Measurements from ENCODE around the gene DOCK11.
"Not testable (repeated sequence)": the region's sequence is repeated elsewhere in the genome, so short reads cannot be mapped to it uniquely, and the experiment has no call there.

DOCK11 gene

GRCh38 chrX:118495061-118495921, at the start of gene DOCK11:
DOCK11 (plus strand) TSS chrX:118495815; CDS start chrX:118495972, 157 bp downstream.
- DNase-seq = peak; percentile 70

GRCh38 chrX:118448273-118448783, 47.3 kb upstream of the DOCK11 start:
- DNase-seq = no peak

DNA sequence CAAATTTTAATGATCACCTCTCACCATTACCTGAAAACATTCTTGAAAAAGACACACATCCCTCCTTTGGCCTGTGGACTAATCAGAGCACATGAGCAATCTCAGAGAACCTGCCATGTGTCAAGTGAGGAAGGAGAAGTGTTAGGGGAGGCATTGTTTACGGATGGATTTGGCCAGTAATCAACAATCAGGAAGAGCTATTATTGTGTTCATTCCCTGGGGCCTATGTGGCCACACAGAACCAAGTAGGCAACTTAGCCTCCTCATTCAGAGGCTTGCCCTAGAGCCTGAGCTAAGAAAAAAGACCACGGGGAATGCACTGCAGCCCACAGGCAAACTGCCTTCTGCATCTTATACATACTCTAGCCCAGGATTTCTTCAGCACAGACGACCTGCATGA, 40.6 kb upstream of the DOCK11 start:
- DNase-seq = no peak

DNA sequence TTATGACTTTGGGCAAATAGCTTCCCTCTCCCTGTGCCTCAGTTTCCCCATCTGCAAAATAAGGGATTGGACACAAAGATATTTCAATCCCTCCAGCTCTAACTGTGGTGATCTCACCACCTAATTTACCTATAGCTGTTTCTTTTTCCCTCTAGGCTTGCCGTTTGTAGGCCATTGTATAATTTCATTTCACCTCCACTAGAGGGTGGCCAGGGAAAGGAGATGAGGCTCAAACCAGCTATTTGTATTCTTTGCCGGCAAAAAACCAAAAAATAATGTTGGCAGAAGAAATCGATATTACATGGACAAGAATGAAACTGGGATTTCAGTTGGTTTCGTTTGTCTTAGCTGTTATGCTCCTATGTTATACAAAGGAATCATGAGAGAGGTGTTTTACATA, 36.1 kb upstream of the DOCK11 start:
- DNase-seq = no peak

DNA sequence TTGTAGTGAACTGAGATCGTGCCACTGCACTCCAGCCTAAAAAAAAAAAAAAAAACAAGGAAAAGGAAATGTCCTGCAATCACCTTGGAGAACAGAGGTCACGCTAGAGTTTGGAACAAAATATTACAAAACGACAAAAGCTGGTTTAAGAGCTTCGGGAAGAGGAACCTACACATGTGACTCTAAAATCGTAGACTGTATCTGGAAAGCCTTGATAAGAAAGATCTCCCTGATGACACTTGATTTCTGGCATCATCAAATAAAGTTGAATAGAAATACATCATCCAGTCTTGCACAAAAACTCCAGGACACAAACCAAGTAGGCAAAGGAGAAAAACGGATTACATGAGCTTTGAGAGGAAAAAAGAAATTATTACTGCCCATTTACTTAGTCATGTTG, 31.1 kb upstream of the DOCK11 start:
- DNase-seq = no peak

- DNase-seq = no peak
These were observed 27.5 kb upstream of the DOCK11 start for GRCh38 chrX:118468122-118468521.

- DNase-seq = not testable (repeated sequence)
These were observed 24.8 kb upstream of the DOCK11 start for GRCh38 chrX:118470721-118471347.

GRCh38 chrX:118474586-118474985, 21.0 kb upstream of the DOCK11 start:
- DNase-seq = no peak

DNA sequence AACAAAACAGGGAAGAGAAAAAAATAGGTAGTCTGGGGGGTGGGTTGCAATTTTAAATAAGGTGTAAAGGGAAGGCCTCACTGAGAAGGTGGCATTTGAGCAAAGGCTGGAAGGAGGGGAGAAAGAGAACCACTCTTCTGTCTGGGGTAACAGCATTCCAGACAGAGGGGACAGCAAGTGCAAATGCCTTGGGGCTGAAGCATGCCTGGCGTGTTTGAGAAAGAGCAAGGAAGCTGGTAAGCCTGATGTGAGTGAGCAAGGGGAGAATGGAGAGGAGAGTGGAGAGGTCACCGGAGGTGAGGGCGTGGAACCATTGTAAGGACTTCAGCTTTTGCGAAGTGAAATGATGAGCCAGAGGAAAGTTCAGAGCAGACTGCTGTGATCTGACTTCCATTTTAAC, 19.7 kb upstream of the DOCK11 start:
- DNase-seq = no peak

DNA sequence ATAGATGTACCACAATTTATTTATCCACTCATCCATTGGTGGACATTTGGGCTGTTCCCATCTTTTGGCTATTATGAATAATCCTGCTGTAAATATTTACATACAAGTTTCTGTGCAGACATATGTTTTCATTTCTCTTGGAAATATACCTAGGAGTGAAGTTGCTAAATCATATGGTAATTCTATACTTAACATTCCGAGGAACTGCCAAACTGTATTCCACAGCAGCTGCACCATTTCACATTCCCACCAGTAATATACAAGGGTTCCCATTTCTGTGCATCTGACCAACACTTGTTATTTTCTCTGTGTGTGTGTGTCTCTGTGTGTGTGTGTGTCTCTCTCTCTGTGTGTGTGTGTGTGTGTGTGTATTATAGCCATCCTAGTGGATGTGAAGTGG, 15.4 kb upstream of the DOCK11 start:
- no peak for DNase-seq

DNA sequence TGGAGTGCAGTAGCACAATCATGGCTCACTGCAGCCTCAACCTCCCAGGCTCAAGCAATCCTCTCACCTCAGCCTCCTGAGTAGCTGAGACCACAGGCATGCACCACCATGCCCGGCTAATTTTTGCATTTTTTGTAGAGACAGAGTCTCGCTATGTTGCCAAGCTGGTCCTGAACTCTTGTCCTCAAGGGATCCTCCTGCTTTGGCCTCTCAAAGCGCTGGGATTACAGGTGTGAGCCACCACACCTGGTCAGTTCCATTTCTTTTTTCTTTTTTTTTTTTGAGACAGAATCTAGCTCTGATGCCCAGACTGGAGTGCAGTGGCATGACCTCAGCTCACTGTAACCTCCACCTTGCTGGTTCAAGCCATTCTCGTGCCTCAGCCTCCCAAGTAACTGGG, 13.2 kb upstream of the DOCK11 start:
- DNase-seq = not testable (repeated sequence)

DNA sequence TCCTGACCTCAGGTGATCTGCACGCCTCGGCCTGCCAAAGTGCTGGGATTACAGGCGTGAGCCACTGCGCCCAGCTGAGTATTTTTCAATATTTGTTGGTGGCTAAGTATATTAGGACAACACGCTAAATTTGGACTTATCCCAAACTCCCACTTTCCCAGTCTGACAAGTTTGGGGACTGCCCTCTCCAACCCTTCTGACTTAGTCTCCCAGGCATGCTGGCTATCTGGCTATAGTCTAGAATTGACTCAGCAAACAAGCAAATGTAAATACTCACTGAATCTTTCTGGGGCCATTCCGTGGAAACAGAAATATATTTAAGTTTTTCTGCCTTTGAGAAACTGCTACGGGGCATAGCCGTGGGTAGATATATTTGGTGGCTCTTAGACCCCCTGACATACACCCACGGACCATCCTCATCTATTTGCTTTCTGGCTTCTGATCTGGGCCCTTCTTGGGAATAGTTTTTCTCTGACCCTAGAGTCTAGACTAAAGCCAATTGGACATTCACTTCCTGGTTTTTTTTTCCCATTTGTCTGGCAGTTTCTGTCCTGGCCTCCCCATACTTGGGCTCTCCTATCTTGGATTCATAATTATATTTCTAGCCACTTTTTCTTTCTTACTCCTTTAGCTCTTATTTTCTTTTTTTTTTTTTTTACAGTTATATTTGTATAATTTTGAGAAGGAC, 11.3 kb upstream of the DOCK11 start:
- DNase-seq = no peak

- DNase-seq = not testable (repeated sequence)
These were observed 8.9 kb upstream of the DOCK11 start for GRCh38 chrX:118486693-118487092.

DNA sequence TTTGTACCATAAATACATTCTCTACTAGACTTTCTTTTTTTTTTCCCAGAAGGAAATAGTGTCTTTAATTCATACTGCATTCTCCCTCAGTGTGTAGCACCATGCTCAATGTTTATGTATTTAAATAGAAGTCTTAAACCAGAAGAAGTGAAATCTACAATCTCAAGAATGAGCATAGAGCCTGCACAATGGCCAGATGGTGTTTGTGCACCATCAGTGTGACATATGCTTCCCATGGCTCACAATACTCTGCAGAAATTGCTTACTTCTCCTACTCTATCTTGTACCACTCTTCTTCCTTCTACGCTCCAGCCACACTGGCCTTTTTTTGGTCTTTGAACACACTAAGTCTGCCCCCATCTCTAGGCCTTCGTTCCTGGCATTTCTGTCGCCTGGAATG, 2.6 kb upstream of the DOCK11 start:
- no peak for DNase-seq

GRCh38 chrX:118493653-118494297, 1.8 kb upstream of the DOCK11 start:
- no peak for DNase-seq

GRCh38 chrX:118495958-118496762, 545 bp downstream of the DOCK11 start:
- peak; percentile 63 for DNase-seq

DNA sequence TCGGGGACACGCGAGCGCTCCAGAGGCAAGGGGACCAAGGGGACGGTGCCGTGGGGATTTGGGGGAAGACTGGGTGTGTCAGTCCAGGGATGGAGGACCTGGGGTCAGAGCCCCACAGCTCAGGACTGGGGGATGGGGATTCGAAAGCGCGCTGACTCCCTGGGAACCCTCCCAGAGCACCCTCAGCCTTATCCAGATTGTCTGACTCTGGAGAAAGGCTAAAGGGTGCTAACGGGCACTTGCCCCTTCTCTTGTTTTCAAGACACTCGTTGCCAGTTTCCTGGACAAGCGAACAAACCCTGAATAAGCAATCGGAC, 1.1 kb downstream of the DOCK11 start:
- DNase-seq = peak; percentile 7

DNA sequence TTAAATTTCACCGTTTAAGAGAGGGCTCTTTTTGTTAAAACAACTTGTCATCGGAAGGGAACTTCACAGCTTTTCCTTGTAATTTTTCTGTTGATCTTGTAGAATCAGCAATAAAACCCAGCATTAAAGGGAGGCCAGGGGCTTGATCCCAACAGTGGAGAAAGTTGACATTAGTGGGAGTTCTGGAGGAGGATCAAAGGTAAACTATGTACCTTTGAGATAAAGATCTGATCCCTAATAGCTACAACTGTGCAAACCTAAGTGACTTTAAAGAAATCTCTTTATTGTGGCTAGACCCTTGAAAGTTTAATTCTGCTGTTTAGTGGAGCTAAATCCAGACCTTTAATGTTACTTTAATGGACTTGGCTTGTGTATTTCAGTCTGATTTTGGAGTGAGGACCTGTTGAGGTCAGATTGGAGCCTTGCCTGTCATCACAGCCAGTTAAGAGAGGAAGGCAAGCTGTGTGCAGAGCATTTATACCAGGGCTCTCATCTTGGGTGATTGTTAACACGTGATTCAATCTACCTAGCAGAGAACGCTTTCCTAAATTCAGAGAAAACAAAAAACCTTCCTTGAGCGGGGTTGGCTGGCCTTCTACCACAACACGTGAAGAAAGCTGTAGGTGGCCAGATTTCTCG, 1.7 kb downstream of the DOCK11 start:
- no peak for DNase-seq

GRCh38 chrX:118498351-118498750, 2.7 kb downstream of the DOCK11 start:
- DNase-seq = no peak

DNA sequence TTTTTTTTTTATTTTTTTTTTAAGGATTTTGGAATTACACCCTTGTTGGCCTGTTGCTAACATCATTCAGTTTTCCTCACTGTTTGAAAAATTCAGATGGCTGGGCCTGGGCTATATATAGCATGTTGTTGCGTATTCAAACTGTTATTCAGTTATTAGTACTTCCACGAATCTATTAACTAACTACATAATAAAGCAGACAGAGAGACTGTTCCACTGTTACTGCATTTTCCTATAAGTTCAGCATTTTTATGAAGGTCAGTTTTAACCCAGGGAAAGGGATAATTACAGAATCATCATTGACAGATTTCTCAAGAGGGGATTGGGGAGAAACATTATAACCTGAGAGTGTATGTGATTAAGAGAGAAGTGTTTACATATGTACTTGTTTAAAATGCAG, 3.1 kb downstream of the DOCK11 start:
- no peak for DNase-seq

DNA sequence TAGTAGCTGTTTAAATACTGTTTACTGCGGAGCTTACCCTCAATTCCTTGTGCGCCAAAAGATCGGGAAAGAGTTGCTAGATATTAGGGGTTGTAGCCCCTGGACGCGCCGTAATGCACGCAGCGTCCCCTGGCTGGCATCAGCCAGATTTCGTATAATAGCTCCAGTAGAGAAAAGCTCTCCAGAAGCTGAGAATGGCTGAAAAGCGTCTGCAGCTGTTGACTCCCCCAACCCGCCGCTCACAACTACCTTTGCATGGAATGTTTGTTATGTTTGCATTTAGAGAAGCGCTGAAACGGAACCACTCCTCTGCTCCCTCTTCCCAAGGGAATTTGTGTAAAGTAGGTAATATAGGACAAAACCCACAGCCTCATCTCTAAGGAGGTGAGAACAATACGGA, 3.7 kb downstream of the DOCK11 start:
- DNase-seq = no peak
